ENCODE results near the gene CXCL6.

The CXCL6 gene

GRCh38 chr4:73828956-73829355 lies 7.5 kb upstream of the CXCL6 start:
- Mint-ChIP-seq H3K27me3 (peaks cover 2% of the 10 kb centered on the region), H3K9me3 (peaks cover 17% of the 10 kb centered on the region), H3K36me3 (no peaks in the 10 kb centered on the region), H3K27ac (no peak overlapping the region), H3K4me3 (no peak overlapping the region), H3K4me1 (no peaks in the 10 kb centered on the region)

GRCh38 chr4:73831569-73831968 lies 4.9 kb upstream of the CXCL6 start:
- no peak overlapping the region for H3K4me3 Mint-ChIP-seq
- no peaks in the 10 kb centered on the region for H3K27me3 Mint-ChIP-seq
- no peaks in the 10 kb centered on the region for H3K4me1 Mint-ChIP-seq
- peaks cover 12% of the 10 kb centered on the region for H3K9me3 Mint-ChIP-seq
- H3K36me3 Mint-ChIP-seq, result no peaks in the 10 kb centered on the region
- no peak overlapping the region for H3K27ac Mint-ChIP-seq

GRCh38 chr4:73832651-73833237 lies 3.7 kb upstream of the CXCL6 start:
- peaks cover 4% of the 10 kb centered on the region for H3K9me3 Mint-ChIP-seq
- H3K4me3 Mint-ChIP-seq, result no peak overlapping the region
- H3K27me3 Mint-ChIP-seq, result peaks cover 8% of the 10 kb centered on the region
- no peak overlapping the region for H3K27ac Mint-ChIP-seq
- no peaks in the 10 kb centered on the region for H3K4me1 Mint-ChIP-seq
- H3K36me3 Mint-ChIP-seq, result no peaks in the 10 kb centered on the region

GRCh38 chr4:73839071-73839470 lies 2.6 kb downstream of the CXCL6 start:
- no peaks in the 10 kb centered on the region for H3K36me3 Mint-ChIP-seq
- H3K4me3 Mint-ChIP-seq, result no peak overlapping the region
- no peaks in the 10 kb centered on the region for H3K9me3 Mint-ChIP-seq
- no peak overlapping the region for H3K27ac Mint-ChIP-seq
- peaks cover 12% of the 10 kb centered on the region for H3K27me3 Mint-ChIP-seq
- H3K4me1 Mint-ChIP-seq, result no peaks in the 10 kb centered on the region

- H3K9me3 Mint-ChIP-seq, result no peaks in the 10 kb centered on the region
- no peaks in the 10 kb centered on the region for H3K4me1 Mint-ChIP-seq
Measured at GRCh38 chr4:73839715-73840114, 3.2 kb downstream of the CXCL6 start.

GRCh38 chr4:73841243-73841925 lies 4.9 kb downstream of the CXCL6 start:
- H3K27ac Mint-ChIP-seq, result no peak overlapping the region
- H3K4me3 Mint-ChIP-seq, result no peak overlapping the region
- no peaks in the 10 kb centered on the region for H3K36me3 Mint-ChIP-seq
- no peaks in the 10 kb centered on the region for H3K4me1 Mint-ChIP-seq
- H3K9me3 Mint-ChIP-seq, result no peaks in the 10 kb centered on the region
- H3K27me3 Mint-ChIP-seq, result peaks cover 12% of the 10 kb centered on the region

More at GRCh38 chr4:73839715-73840114, 3.2 kb downstream of the CXCL6 start:
- Mint-ChIP-seq H3K27ac (no peak overlapping the region), H3K36me3 (no peaks in the 10 kb centered on the region), H3K4me3 (no peak overlapping the region), H3K27me3 (peaks cover 12% of the 10 kb centered on the region)

GRCh38 chr4:73842696-73843095 lies 6.2 kb downstream of the CXCL6 start:
- no peaks in the 10 kb centered on the region for H3K9me3 Mint-ChIP-seq
- no peak overlapping the region for H3K27ac Mint-ChIP-seq
- no peak overlapping the region for H3K4me3 Mint-ChIP-seq
- no peaks in the 10 kb centered on the region for H3K36me3 Mint-ChIP-seq
- H3K4me1 Mint-ChIP-seq, result no peaks in the 10 kb centered on the region
- H3K27me3 Mint-ChIP-seq, result peaks cover 4% of the 10 kb centered on the region

- H3K4me1 Mint-ChIP-seq, result no peaks in the 10 kb centered on the region
- no peaks in the 10 kb centered on the region for H3K9me3 Mint-ChIP-seq
- peaks cover 4% of the 10 kb centered on the region for H3K27me3 Mint-ChIP-seq
- no peak overlapping the region for H3K4me3 Mint-ChIP-seq
- H3K36me3 Mint-ChIP-seq, result no peaks in the 10 kb centered on the region
- H3K27ac Mint-ChIP-seq, result no peak overlapping the region
Measured at GRCh38 chr4:73843369-73843768, 6.9 kb downstream of the CXCL6 start.

GRCh38 chr4:73844345-73844744 lies 7.9 kb downstream of the CXCL6 start:
- H3K27me3 Mint-ChIP-seq, result peaks cover 3% of the 10 kb centered on the region
- no peaks in the 10 kb centered on the region for H3K36me3 Mint-ChIP-seq
- no peak overlapping the region for H3K4me3 Mint-ChIP-seq
- H3K27ac Mint-ChIP-seq, result no peak overlapping the region
- H3K4me1 Mint-ChIP-seq, result no peaks in the 10 kb centered on the region
- H3K9me3 Mint-ChIP-seq, result no peaks in the 10 kb centered on the region

- Mint-ChIP-seq H3K4me3 (no peak overlapping the region), H3K4me1 (no peaks in the 10 kb centered on the region), H3K27ac (no peak overlapping the region), H3K27me3 (no peaks in the 10 kb centered on the region), H3K36me3 (no peaks in the 10 kb centered on the region), H3K9me3 (no peaks in the 10 kb centered on the region)
Measured at GRCh38 chr4:73844806-73845205, 8.3 kb downstream of the CXCL6 start.

- H3K27ac Mint-ChIP-seq, result no peak overlapping the region
- H3K4me3 Mint-ChIP-seq, result no peak overlapping the region
- H3K4me1 Mint-ChIP-seq, result no peaks in the 10 kb centered on the region
- no peaks in the 10 kb centered on the region for H3K9me3 Mint-ChIP-seq
- no peaks in the 10 kb centered on the region for H3K27me3 Mint-ChIP-seq
- H3K36me3 Mint-ChIP-seq, result no peaks in the 10 kb centered on the region
Measured at GRCh38 chr4:73847526-73848182, 11.2 kb downstream of the CXCL6 start.

GRCh38 chr4:73848183-73848777 lies 11.8 kb downstream of the CXCL6 start:
- Mint-ChIP-seq H3K36me3 (no peaks in the 10 kb centered on the region), H3K9me3 (no peaks in the 10 kb centered on the region), H3K4me1 (no peaks in the 10 kb centered on the region), H3K27ac (no peak overlapping the region), H3K4me3 (no peak overlapping the region), H3K27me3 (no peaks in the 10 kb centered on the region)

- no peaks in the 10 kb centered on the region for H3K36me3 Mint-ChIP-seq
Measured at GRCh38 chr4:73850261-73850970, 13.9 kb downstream of the CXCL6 start.

GRCh38 chr4:73851293-73851692 lies 14.8 kb downstream of the CXCL6 start:
- H3K4me3 Mint-ChIP-seq, result no peak overlapping the region
- no peaks in the 10 kb centered on the region for H3K27me3 Mint-ChIP-seq
- no peak overlapping the region for H3K27ac Mint-ChIP-seq
- H3K9me3 Mint-ChIP-seq, result no peaks in the 10 kb centered on the region
- H3K36me3 Mint-ChIP-seq, result no peaks in the 10 kb centered on the region
- H3K4me1 Mint-ChIP-seq, result no peaks in the 10 kb centered on the region

More at GRCh38 chr4:73850261-73850970, 13.9 kb downstream of the CXCL6 start:
- H3K27me3 Mint-ChIP-seq, result no peaks in the 10 kb centered on the region
- no peak overlapping the region for H3K27ac Mint-ChIP-seq
- H3K4me3 Mint-ChIP-seq, result no peak overlapping the region
- H3K4me1 Mint-ChIP-seq, result no peaks in the 10 kb centered on the region
- no peaks in the 10 kb centered on the region for H3K9me3 Mint-ChIP-seq

GRCh38 chr4:73852771-73853170 lies 16.3 kb downstream of the CXCL6 start:
- H3K9me3 Mint-ChIP-seq, result no peaks in the 10 kb centered on the region
- H3K27ac Mint-ChIP-seq, result no peak overlapping the region
- H3K36me3 Mint-ChIP-seq, result no peaks in the 10 kb centered on the region
- no peaks in the 10 kb centered on the region for H3K4me1 Mint-ChIP-seq
- H3K27me3 Mint-ChIP-seq, result no peaks in the 10 kb centered on the region
- H3K4me3 Mint-ChIP-seq, result no peak overlapping the region
